Neuronal stem cell (in vitro differentiated cells): Measurements from ENCODE around the gene REC114.
"Not testable (repeated sequence)": the region's sequence is repeated elsewhere in the genome, so short reads cannot be mapped to it uniquely, and the experiment has no call there.

ENCODE experiments used
- DNase-seq: peaks from one replicate; pipeline ENCODE4 v3.0.0-alpha.2; 2013; ENCODE audit warnings: low spot score
- H2AFZ ChIP-seq: one replicate; pipeline ENCODE4 v1.6.1; 2013; ENCODE audit warnings: mild to moderate bottlenecking, low read length, inconsistent platforms
- H2AK5ac ChIP-seq: 2 replicates; pipeline ENCODE4 v1.6.1; 2013; ENCODE audit warnings: low read depth, mild to moderate bottlenecking, inconsistent platforms, low read length, moderate library complexity, mixed read lengths
- H2BK120ac ChIP-seq: 2 replicates; pipeline ENCODE4 v1.6.1; 2013; ENCODE audit warnings: low read depth, mild to moderate bottlenecking, inconsistent platforms, low read length, moderate library complexity, mixed read lengths
- H2BK12ac ChIP-seq: one replicate; pipeline ENCODE4 v1.6.1; 2013; ENCODE audit warnings: low read length, inconsistent platforms
- H2BK15ac ChIP-seq: 2 replicates; pipeline ENCODE4 v1.6.1; 2013; ENCODE audit warnings: mild to moderate bottlenecking, low read length, inconsistent platforms, mixed read lengths
- H2BK5ac ChIP-seq: one replicate; pipeline ENCODE4 v1.6.1; 2013; ENCODE audit warnings: inconsistent platforms, mild to moderate bottlenecking, low read length, moderate library complexity
- H3K14ac ChIP-seq: one replicate; pipeline ENCODE4 v1.6.1; 2013; ENCODE audit warnings: low read length, inconsistent platforms
- H3K18ac ChIP-seq: 2 replicates; pipeline ENCODE4 v1.6.1; 2013; ENCODE audit warnings: low read length, inconsistent platforms
- H3K23ac ChIP-seq: 2 replicates; pipeline ENCODE4 v1.6.1; 2013; ENCODE audit warnings: low read depth, mild to moderate bottlenecking, mixed read lengths, low read length, inconsistent platforms; ENCODE audit not compliant: poor library complexity
- H3K27ac ChIP-seq: replicated peaks from 3 replicates; pipeline ENCODE4 v1.5.1; 2013; ENCODE audit warnings: low read length, inconsistent platforms
- H3K27me3 ChIP-seq, 3 experiments: 2 replicates each; pipeline ENCODE4 v1.6.1; 2013; ENCODE audit warnings: low read length in 3 of 3, mild to moderate bottlenecking in 2 of 3, inconsistent platforms in 1 of 3, low read depth in 1 of 3, mixed read lengths in 1 of 3, moderate library complexity in 1 of 3; ENCODE audit not compliant: control insufficient read depth in 3 of 3, insufficient read depth in 3 of 3
- H3K36me3 ChIP-seq, 2 donors: replicated peaks in 1 of 2; 2 replicates each; pipeline ENCODE4 v1.6.1; 2013; ENCODE audit warnings: low read length in 2 of 2; ENCODE audit not compliant: control insufficient read depth in 2 of 2, insufficient read depth in 2 of 2
- H3K4ac ChIP-seq: 2 replicates; pipeline ENCODE4 v1.6.1; 2013; ENCODE audit warnings: inconsistent platforms, mild to moderate bottlenecking, low read length, moderate library complexity
- H3K4me1 ChIP-seq, 2 donors: 1 replicate in 1 of 2; 2 replicates in 1 of 2; pipeline ENCODE4 v1.6.1; 2013; ENCODE audit warnings: low read length in 2 of 2, low read depth in 1 of 2; ENCODE audit not compliant: control insufficient read depth in 2 of 2, insufficient read depth in 1 of 2
- H3K4me2 ChIP-seq: one replicate; pipeline ENCODE4 v1.6.1; 2013; ENCODE audit warnings: mild to moderate bottlenecking, low read length, inconsistent platforms; ENCODE audit not compliant: insufficient read depth, poor library complexity, severe bottlenecking
- H3K4me3 ChIP-seq, 2 donors: 2 replicates each; pipeline ENCODE4 v1.5.1; 2013; ENCODE audit warnings: low read length in 2 of 2, mild to moderate bottlenecking in 2 of 2, inconsistent platforms in 1 of 2, moderate library complexity in 1 of 2
- H3K79me1 ChIP-seq: one replicate; pipeline ENCODE4 v1.6.1; 2013; ENCODE audit warnings: low read depth, mild to moderate bottlenecking, inconsistent platforms, low read length, moderate library complexity
- H3K9ac ChIP-seq: one replicate; pipeline ENCODE4 v1.6.1; 2013; ENCODE audit warnings: mild to moderate bottlenecking, low read depth, low read length, inconsistent platforms; ENCODE audit not compliant: poor library complexity
- H3K9me3 ChIP-seq, 2 donors: replicated peaks in 1 of 2; 2 replicates each; pipeline versions ENCODE3 to v1.6.1; 2013; ENCODE audit warnings: low read length in 2 of 2, mild to moderate bottlenecking in 2 of 2, inconsistent platforms in 1 of 2, low read depth in 1 of 2, mixed read lengths in 1 of 2, moderate library complexity in 1 of 2; ENCODE audit not compliant: control insufficient read depth in 2 of 2, insufficient read depth in 1 of 2
- H4K8ac ChIP-seq: one replicate; pipeline ENCODE4 v1.6.1; 2013; ENCODE audit warnings: low read depth, mild to moderate bottlenecking, inconsistent platforms, low read length, moderate library complexity
- H4K91ac ChIP-seq: one replicate; pipeline ENCODE4 v1.6.1; 2013; ENCODE audit warnings: low read length, low read depth, mild to moderate bottlenecking, inconsistent platforms; ENCODE audit not compliant: poor library complexity
- WGBS, 2 donors: extraction: QIAGEN DNeasy Blood & Tissue Kit; methylation state at CpG; one replicate each; pipeline ENCODE4 v1.1.7; 2013; ENCODE audit warnings: missing lambda C conversion rate in 2 of 2, mixed read lengths in 1 of 2; ENCODE audit not compliant: insufficient read length in 2 of 2, insufficient replicate concordance in 1 of 2; ENCODE audit errors: extremely low coverage in 2 of 2; 5-methylcytosine and 5-hydroxymethylcytosine counted together

REC114 gene

GRCh38 chr15:73577593-73577992, 134.6 kb downstream of the REC114 start:
- H3K4me3 ChIP-seq, H3K4me2 ChIP-seq, H3K27ac ChIP-seq, H3K79me1 ChIP-seq, H2AFZ ChIP-seq, H2BK5ac ChIP-seq, H3K9ac ChIP-seq, H3K9me3 ChIP-seq, H3K27me3 ChIP-seq, H3K18ac ChIP-seq, H4K91ac ChIP-seq, H2BK15ac ChIP-seq, H3K23ac ChIP-seq, DNase-seq, H2BK12ac ChIP-seq, H2BK120ac ChIP-seq, H4K8ac ChIP-seq, H2AK5ac ChIP-seq, H3K4me1 ChIP-seq, H3K14ac ChIP-seq, H3K4ac ChIP-seq: not testable (repeated sequence)
- H3K36me3 ChIP-seq = peaks cover 16 to 76% of the 10 kb centered on the region in 2 donors

- Histone ChIP-seq H3K18ac (no peak overlapping the region), H3K9me3 (no peaks in the 10 kb centered on the region), H3K4ac (no peak overlapping the region), H2AFZ (no peak overlapping the region), H2BK15ac (no peak overlapping the region), H2AK5ac (no peak overlapping the region), H4K8ac (no peak overlapping the region), H2BK12ac (no peak overlapping the region), H2BK5ac (no peak overlapping the region), H3K9ac (no peak overlapping the region), H3K27me3 (no peaks in the 10 kb centered on the region), H3K36me3 (peaks cover 16 to 76% of the 10 kb centered on the region in 2 donors), H3K14ac (no peak overlapping the region), H3K4me2 (no peak overlapping the region), H3K27ac (no peak overlapping the region), H3K4me3 (no peak overlapping the region), H3K4me1 (no peaks in the 10 kb centered on the region), H3K79me1 (no peaks in the 10 kb centered on the region), H3K23ac (no peak overlapping the region), H4K91ac (no peak overlapping the region), H2BK120ac (no peak overlapping the region)
- no CpG with 5 or more reads among the region's 2 CpGs for WGBS, 2 donors
- DNase-seq = no peak
Observed at GRCh38 chr15:73578026-73578425, 135.1 kb downstream of the REC114 start.

- Histone ChIP-seq H4K8ac (no peak overlapping the region), H3K36me3 (peaks cover 15 to 88% of the 10 kb centered on the region in 2 donors), H2AK5ac (no peak overlapping the region), H3K4me1 (no peaks in the 10 kb centered on the region), H3K4ac (no peak overlapping the region), H3K23ac (no peak overlapping the region), H2BK5ac (no peak overlapping the region), H3K4me2 (no peak overlapping the region), H3K18ac (no peak overlapping the region), H3K27ac (no peak overlapping the region), H2BK15ac (no peak overlapping the region), H2BK12ac (no peak overlapping the region), H3K27me3 (no peaks in the 10 kb centered on the region), H2BK120ac (no peak overlapping the region), H3K4me3 (no peak overlapping the region), H4K91ac (no peak overlapping the region), H3K14ac (no peak overlapping the region), H3K9me3 (no peaks in the 10 kb centered on the region), H3K9ac (no peak overlapping the region), H3K79me1 (peaks cover 1% of the 10 kb centered on the region), H2AFZ (no peak overlapping the region)
- DNase-seq = no peak
- WGBS, 2 donors = no CpG with 5 or more reads among the region's 6 CpGs
Observed at GRCh38 chr15:73582851-73583379, 140.0 kb downstream of the REC114 start.

- Histone ChIP-seq H3K23ac (no peak overlapping the region), H3K27me3 (no peaks in the 10 kb centered on the region), H3K4ac (no peak overlapping the region), H3K27ac (no peak overlapping the region), H4K8ac (no peak overlapping the region), H2AFZ (no peak overlapping the region), H2BK5ac (no peak overlapping the region), H3K79me1 (peaks cover 1% of the 10 kb centered on the region), H3K9me3 (no peaks in the 10 kb centered on the region), H4K91ac (no peak overlapping the region), H2AK5ac (no peak overlapping the region), H3K4me1 (no peaks in the 10 kb centered on the region), H3K4me3 (no peak overlapping the region), H3K4me2 (no peak overlapping the region), H3K36me3 (peaks cover 17 to 87% of the 10 kb centered on the region in 2 donors), H3K18ac (no peak overlapping the region), H2BK120ac (no peak overlapping the region), H2BK15ac (no peak overlapping the region), H3K14ac (no peak overlapping the region), H3K9ac (no peak overlapping the region), H2BK12ac (no peak overlapping the region)
- no CpG with 5 or more reads among the region's 3 CpGs for WGBS, 2 donors
- no peak for DNase-seq
Observed at GRCh38 chr15:73583544-73583943, 140.6 kb downstream of the REC114 start.
